Neural cell (in vitro differentiated cells): ENCODE measurements around the gene SLC38A1. TPM values are rescaled to one million over a fixed set of nuclear protein-coding genes. Genes with fewer than 3 reads are reported as not detected.

Source experiments
- H2AFZ ChIP-seq: fragments of 200-600, 300-800 bp; sonication (generic), shearing (Covaris generic); 2 replicates; pipeline ENCODE4 v1.6.0; 2014; ENCODE audit warnings: low read depth, mild to moderate bottlenecking, antibody characterized with exemption, low read length, moderate library complexity
- H3F3A ChIP-seq: fragments of 200-600 bp; shearing (Covaris generic); 2 replicates; pipeline ENCODE4 v1.6.1; 2016; ENCODE audit warnings: mild to moderate bottlenecking, moderate library complexity, mixed read lengths, antibody characterized with exemption, low read length; ENCODE audit not compliant: insufficient read depth, poor library complexity, severe bottlenecking
- H3K27ac ChIP-seq: fragments of 200-600, 300-800 bp; sonication (generic), shearing (Covaris generic); 2 replicates; pipeline ENCODE4 v1.5.1; 2014; ENCODE audit warnings: mild to moderate bottlenecking, low read length, moderate library complexity
- H3K27me3 ChIP-seq: fragments of 300-800, 200-600 bp; sonication (generic), shearing (Covaris generic); 2 replicates; pipeline ENCODE4 v1.6.0; 2014; ENCODE audit warnings: mild to moderate bottlenecking, low read depth, low read length, moderate library complexity; ENCODE audit not compliant: insufficient read depth
- H3K36me3 ChIP-seq: fragments of 300-800, 200-600 bp; sonication (generic), shearing (Covaris generic); 2 replicates; pipeline ENCODE4 v1.5.1; 2014; ENCODE audit warnings: mild to moderate bottlenecking, antibody characterized with exemption, low read length, moderate library complexity; ENCODE audit not compliant: insufficient read depth
- H3K4me2 ChIP-seq: fragments of 300-800, 200-600 bp; sonication (generic), shearing (Covaris generic); 2 replicates; pipeline ENCODE4 v1.6.0; 2014; ENCODE audit warnings: mild to moderate bottlenecking, low read length
- H3K4me3 ChIP-seq: fragments of 300-800, 200-600 bp; sonication (generic), shearing (Covaris generic); 2 replicates; pipeline ENCODE4 v1.5.1; 2014; ENCODE audit warnings: mild to moderate bottlenecking, low read length, moderate library complexity
- H3K79me2 ChIP-seq: fragments of 200-600 bp; shearing (Covaris generic); replicated peaks from 2 replicates; pipeline ENCODE4 v1.6.0; 2014; ENCODE audit warnings: mild to moderate bottlenecking, low read length, moderate library complexity; ENCODE audit not compliant: insufficient read depth
- H3K9ac ChIP-seq: fragments of 300-800, 200-600 bp; sonication (generic), shearing (Covaris generic); 2 replicates; pipeline ENCODE4 v1.6.1; 2016; ENCODE audit warnings: mild to moderate bottlenecking, low read length, mixed read lengths
- H3K9me2 ChIP-seq: fragments of 200-600 bp; shearing (Covaris generic); 2 replicates; pipeline ENCODE4 v1.6.1; 2016; ENCODE audit warnings: mild to moderate bottlenecking, low read length, mixed read lengths; ENCODE audit not compliant: insufficient read depth
- H3K9me3 ChIP-seq: fragments of 200-600, 300-800 bp; sonication (generic), shearing (Covaris generic); 2 replicates; pipeline ENCODE4 v1.6.1; 2016; ENCODE audit warnings: mild to moderate bottlenecking, mixed run types, low read length, moderate library complexity, mixed read lengths
- H4K20me1 ChIP-seq: fragments of 200-600 bp; shearing (Covaris generic); 2 replicates; pipeline ENCODE4 v1.6.1; 2016; ENCODE audit warnings: mild to moderate bottlenecking, mixed run types; ENCODE audit not compliant: insufficient read depth
- CTCF ChIP-seq: fragments of 450-650 bp; IDR thresholded peaks from 2 replicates; pipeline ENCODE4 v1.5.1; 2014; ENCODE audit warnings: antibody characterized with exemption, mild to moderate bottlenecking, moderate library complexity; ENCODE audit not compliant: poor library complexity, severe bottlenecking
- EP300 ChIP-seq: fragments of 450-650 bp; conservative IDR thresholded peaks from 2 replicates; pipeline ENCODE4 v1.6.1; 2014; ENCODE audit warnings: antibody characterized with exemption, mild to moderate bottlenecking, moderate library complexity; ENCODE audit not compliant: poor library complexity, severe bottlenecking
- EZH2 ChIP-seq: fragments of 200-600, 300-800 bp; shearing (Covaris generic), sonication (generic); IDR thresholded peaks from 2 replicates; pipeline ENCODE4 v1.6.1; 2014; ENCODE audit warnings: antibody characterized with exemption, low read length, borderline replicate concordance, mild to moderate bottlenecking; ENCODE audit not compliant: insufficient read depth, poor library complexity, severe bottlenecking
- MXI1 ChIP-seq: fragments of 450-650 bp; conservative IDR thresholded peaks from 2 replicates; pipeline ENCODE4 v1.6.1; 2014; ENCODE audit warnings: antibody characterized with exemption, mild to moderate bottlenecking; ENCODE audit not compliant: poor library complexity, severe bottlenecking
- POLR2AphosphoS5 ChIP-seq: IDR thresholded peaks from 2 replicates; pipeline ENCODE4 v1.6.1; 2012
- RAD21 ChIP-seq: fragments of 450-650 bp; conservative IDR thresholded peaks from 2 replicates; pipeline ENCODE4 v1.6.1; 2014; ENCODE audit warnings: antibody characterized with exemption, mild to moderate bottlenecking, moderate library complexity
- REST ChIP-seq: IDR thresholded peaks from 2 replicates; pipeline ENCODE4 v1.6.1; 2012; ENCODE audit warnings: borderline replicate concordance
- SMC3 ChIP-seq: fragments of 450-650 bp; conservative IDR thresholded peaks from 2 replicates; pipeline ENCODE4 v1.6.1; 2014; ENCODE audit warnings: antibody characterized with exemption, mild to moderate bottlenecking, moderate library complexity; ENCODE audit not compliant: poor library complexity
- TAF1 ChIP-seq: IDR thresholded peaks from 2 replicates; pipeline ENCODE4 v1.6.1; 2012; ENCODE audit warnings: low read depth
- polyA plus RNA-seq: library from polyadenylated mRNA; depleted of rRNA; stranded (reverse); fragments of >200 nt; gene quantifications from 2 replicates; pipeline ENCODE4 v1.2.3, GENCODE V29; 2014

The SLC38A1 gene
- polyA plus RNA-seq, 1 donor from 2014 or later: 124 TPM

GRCh38 chr12:46219877-46220655, 48.8 kb downstream of the SLC38A1 start:
- Histone ChIP-seq H3K9ac (no peak overlapping the region), H3K27me3 (no peaks in the 10 kb centered on the region), H3K4me3 (no peak overlapping the region), H3K79me2 (no peaks in the 10 kb centered on the region), H3K9me2 (no peaks in the 10 kb centered on the region), H3K27ac (no peak overlapping the region), H3K4me2 (no peak overlapping the region), H3K36me3 (peaks cover under 1% of the 10 kb centered on the region), H4K20me1 (no peaks in the 10 kb centered on the region), H3K9me3 (no peaks in the 10 kb centered on the region), H2AFZ (no peak overlapping the region), H3F3A (no peaks in the 10 kb centered on the region)
- TF ChIP-seq MXI1 (no peak), SMC3 (no peak), TAF1 (no peak), POLR2AphosphoS5 (no peak), CTCF (no peak), REST (no peak), EP300 (no peak), RAD21 (no peak), EZH2 (no peak)

GRCh38 chr12:46219132-46219876, 49.5 kb downstream of the SLC38A1 start:
- no peak overlapping the region for H2AFZ ChIP-seq
- H3K36me3 ChIP-seq: no peaks in the 10 kb centered on the region

More at GRCh38 chr12:46219132-46219876, 49.5 kb downstream of the SLC38A1 start:
- no peaks in the 10 kb centered on the region for H4K20me1 ChIP-seq
- TF ChIP-seq TAF1 (no peak), MXI1 (no peak), SMC3 (no peak), REST (no peak), EZH2 (no peak), RAD21 (no peak), POLR2AphosphoS5 (no peak), CTCF (no peak), EP300 (no peak)
- no peaks in the 10 kb centered on the region for H3F3A ChIP-seq
- H3K9me3 ChIP-seq: no peaks in the 10 kb centered on the region
- no peaks in the 10 kb centered on the region for H3K9me2 ChIP-seq
- H3K27ac ChIP-seq: no peak overlapping the region
- no peak overlapping the region for H3K4me3 ChIP-seq
- no peaks in the 10 kb centered on the region for H3K79me2 ChIP-seq
- H3K27me3 ChIP-seq: no peaks in the 10 kb centered on the region
- no peak overlapping the region for H3K9ac ChIP-seq
- no peak overlapping the region for H3K4me2 ChIP-seq
